SK-N-SH treated with all-trans-retinoic acid at 6 μM for 48 hours (cell line): Measurements from ENCODE around the gene PLA2G1B.

Source experiments
- ATAC-seq: fragments of 200-7000 bp; cut with Tn5 transposase; 3 replicates; pipeline ENCODE4 v1.9.1; 2020; ENCODE audit warnings: mild to moderate bottlenecking, moderate library complexity
- ARNTL ChIP-seq: fragments of 450-650 bp; formaldehyde crosslinking; IDR thresholded peaks from 2 replicates; pipeline ENCODE4 v1.5.0; 2020; ENCODE audit warnings: low read depth, mild to moderate bottlenecking, moderate library complexity, borderline replicate concordance
- BACH2 ChIP-seq: fragments of 250-450 bp; sonication (Bioruptor Pico); IDR thresholded peaks from 2 replicates; pipeline ENCODE4 v1.9.0; 2021; ENCODE audit warnings: mild to moderate bottlenecking, borderline replicate concordance
- CSDC2 ChIP-seq: fragments of 250-450 bp; sonication (Bioruptor Pico); IDR thresholded peaks from 2 replicates; pipeline ENCODE4 v1.5.0; 2020; ENCODE audit warnings: mild to moderate bottlenecking, moderate library complexity
- ESRRG ChIP-seq: fragments of 250-450 bp; sonication (Bioruptor Pico); IDR thresholded peaks from 2 replicates; pipeline ENCODE4 v1.6.1; 2021; ENCODE audit warnings: mild to moderate bottlenecking
- GLIS3 ChIP-seq: fragments of 250-450 bp; sonication (Bioruptor Pico); IDR thresholded peaks from 2 replicates; pipeline ENCODE4 v1.5.0; 2020; ENCODE audit warnings: mild to moderate bottlenecking, moderate library complexity
- ISL1 ChIP-seq: fragments of 250-450 bp; sonication (Bioruptor Pico); IDR thresholded peaks from 2 replicates; pipeline ENCODE4 v2.1.2; 2022; ENCODE audit warnings: mild to moderate bottlenecking, moderate library complexity
- OSR1 ChIP-seq: fragments of 250-450 bp; sonication (Bioruptor Pico); IDR thresholded peaks from 2 replicates; pipeline ENCODE4 v1.8.0; 2022; ENCODE audit warnings: moderate library complexity, mild to moderate bottlenecking, inconsistent platforms
- PPARA ChIP-seq: fragments of 250-450 bp; sonication (Bioruptor Pico); IDR thresholded peaks from 2 replicates; pipeline ENCODE4 v1.5.0; 2020; ENCODE audit warnings: mild to moderate bottlenecking, borderline replicate concordance
- RARB ChIP-seq: fragments of 250-450 bp; sonication (Bioruptor Pico); IDR thresholded peaks from 2 replicates; pipeline ENCODE4 v1.8.0; 2021; ENCODE audit warnings: mild to moderate bottlenecking, moderate library complexity
- SNAI2 ChIP-seq: fragments of 250-450 bp; sonication (Bioruptor Pico); IDR thresholded peaks from 2 replicates; pipeline ENCODE4 v1.5.0; 2020; ENCODE audit warnings: mild to moderate bottlenecking, moderate library complexity
- TCF4 ChIP-seq: fragments of 250-450 bp; sonication (Bioruptor Pico); IDR thresholded peaks from 2 replicates; pipeline ENCODE4 v1.8.0; 2021; ENCODE audit warnings: mild to moderate bottlenecking, moderate library complexity, borderline replicate concordance
- TOX ChIP-seq: fragments of 250-450 bp; sonication (Bioruptor Pico); IDR thresholded peaks from 2 replicates; pipeline ENCODE4 v1.8.0; 2021; ENCODE audit warnings: mild to moderate bottlenecking, moderate library complexity, borderline replicate concordance
- ZC3H10 ChIP-seq: fragments of 250-450 bp; sonication (Bioruptor Pico); IDR thresholded peaks from 2 replicates; pipeline ENCODE4 v1.5.1; 2021; ENCODE audit warnings: mild to moderate bottlenecking, moderate library complexity
- ZFP3 ChIP-seq: fragments of 250-450 bp; sonication (Bioruptor Pico); IDR thresholded peaks from 2 replicates; pipeline ENCODE4 v1.5.0; 2020; ENCODE audit warnings: mild to moderate bottlenecking, moderate library complexity
- ZFP30 ChIP-seq: fragments of 450-650 bp; formaldehyde crosslinking; IDR thresholded peaks from 2 replicates; pipeline ENCODE4 v1.5.0; 2022; ENCODE audit warnings: mild to moderate bottlenecking, moderate library complexity
- ZNF565 ChIP-seq: fragments of 450-650 bp; formaldehyde crosslinking; conservative IDR thresholded peaks from 2 replicates; pipeline ENCODE4 v1.5.0; 2020; ENCODE audit warnings: low read depth, mild to moderate bottlenecking, moderate library complexity
- ZNF70 ChIP-seq: fragments of 450-650 bp; formaldehyde crosslinking; IDR thresholded peaks from 2 replicates; pipeline ENCODE4 v1.5.0; 2020; ENCODE audit warnings: mild to moderate bottlenecking, moderate library complexity
- ZNF8 ChIP-seq: fragments of 450-650 bp; formaldehyde crosslinking; IDR thresholded peaks from 2 replicates; pipeline ENCODE4 v1.5.0; 2020; ENCODE audit warnings: mild to moderate bottlenecking, moderate library complexity
- TF ChIP-seq, protein P1 (sequence below): fragments of 250-450 bp; sonication (Bioruptor Pico); IDR thresholded peaks from 2 replicates; pipeline ENCODE4 v1.8.0; 2021; ENCODE audit warnings: low read depth, mild to moderate bottlenecking, moderate library complexity, borderline replicate concordance
- TF ChIP-seq, protein P2 (sequence below): fragments of 250-450 bp; sonication (Bioruptor Pico); IDR thresholded peaks from 2 replicates; pipeline ENCODE4 v1.5.1; 2020; ENCODE audit warnings: low read depth, mild to moderate bottlenecking, moderate library complexity
- TF ChIP-seq, protein P3 (sequence below): fragments of 250-450 bp; sonication (Bioruptor Pico); IDR thresholded peaks from 2 replicates; pipeline ENCODE4 v1.8.0; 2020; ENCODE audit warnings: mild to moderate bottlenecking, moderate library complexity, borderline replicate concordance
- TF ChIP-seq, protein P4 (sequence below): fragments of 250-450 bp; sonication (Bioruptor Pico); IDR thresholded peaks from 2 replicates; pipeline ENCODE4 v1.5.0; 2020; ENCODE audit warnings: mild to moderate bottlenecking, moderate library complexity

PLA2G1B gene

DNA sequence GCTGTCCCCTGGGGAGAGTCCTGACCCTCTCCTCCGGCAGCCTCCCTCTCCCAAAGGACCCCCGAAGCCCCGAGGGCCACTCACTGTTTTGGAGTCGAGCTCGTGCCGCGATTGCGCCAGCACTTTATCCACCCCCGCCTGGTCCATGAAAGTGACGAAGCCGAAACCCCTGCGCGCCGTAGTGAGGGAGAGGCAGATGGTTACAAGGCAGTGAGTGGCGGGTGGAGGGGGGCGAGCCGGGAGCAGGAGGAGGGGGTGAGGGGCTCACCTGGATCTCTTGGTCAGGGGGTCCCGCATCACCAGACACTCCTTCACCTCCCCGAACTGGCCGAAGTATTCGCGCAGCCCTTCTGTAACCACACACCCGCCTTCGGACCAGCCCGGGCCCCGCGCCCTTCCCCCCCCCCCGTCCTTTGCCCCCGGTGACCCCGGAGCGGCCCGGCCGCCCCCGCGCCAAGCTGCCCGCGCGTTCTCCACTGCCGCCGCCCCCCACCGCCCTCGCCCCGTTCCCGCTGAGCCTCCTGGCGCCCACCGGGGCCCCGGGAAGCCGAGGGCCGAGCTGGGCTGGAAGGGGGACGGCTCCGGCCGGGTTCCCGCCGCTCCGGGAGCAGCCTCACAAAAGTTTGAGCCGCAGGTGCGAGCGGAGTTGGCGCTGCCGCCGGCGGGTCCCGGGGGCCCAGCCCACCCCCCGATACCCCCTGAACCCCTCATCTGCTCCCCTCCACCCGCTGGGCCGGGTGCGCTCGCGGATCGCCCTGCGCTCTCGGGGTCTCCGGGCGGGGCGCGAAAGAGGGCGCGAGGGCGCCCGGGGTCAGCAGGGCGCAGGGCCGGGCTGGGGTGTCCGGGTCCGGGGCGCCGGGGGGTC is 40.6 kb upstream of the PLA2G1B start:
- TF ChIP-seq, protein P1, sequence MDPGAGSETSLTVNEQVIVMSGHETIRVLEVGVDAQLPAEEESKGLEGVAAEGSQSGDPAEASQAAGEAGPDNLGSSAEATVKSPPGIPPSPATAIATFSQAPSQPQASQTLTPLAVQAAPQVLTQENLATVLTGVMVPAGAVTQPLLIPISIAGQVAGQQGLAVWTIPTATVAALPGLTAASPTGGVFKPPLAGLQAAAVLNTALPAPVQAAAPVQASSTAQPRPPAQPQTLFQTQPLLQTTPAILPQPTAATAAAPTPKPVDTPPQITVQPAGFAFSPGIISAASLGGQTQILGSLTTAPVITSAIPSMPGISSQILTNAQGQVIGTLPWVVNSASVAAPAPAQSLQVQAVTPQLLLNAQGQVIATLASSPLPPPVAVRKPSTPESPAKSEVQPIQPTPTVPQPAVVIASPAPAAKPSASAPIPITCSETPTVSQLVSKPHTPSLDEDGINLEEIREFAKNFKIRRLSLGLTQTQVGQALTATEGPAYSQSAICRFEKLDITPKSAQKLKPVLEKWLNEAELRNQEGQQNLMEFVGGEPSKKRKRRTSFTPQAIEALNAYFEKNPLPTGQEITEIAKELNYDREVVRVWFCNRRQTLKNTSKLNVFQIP, result no peak
- TF ChIP-seq ESRRG (CRISPR knock-in tag), result no peak
- no peak for TF ChIP-seq GLIS3
- no peak for TF ChIP-seq OSR1 (CRISPR knock-in tag)
- TF ChIP-seq ZC3H10 (CRISPR knock-in tag), result no peak
- ATAC-seq, result peak; percentile 16; the same call in 2 of the 3 replicates

DNA sequence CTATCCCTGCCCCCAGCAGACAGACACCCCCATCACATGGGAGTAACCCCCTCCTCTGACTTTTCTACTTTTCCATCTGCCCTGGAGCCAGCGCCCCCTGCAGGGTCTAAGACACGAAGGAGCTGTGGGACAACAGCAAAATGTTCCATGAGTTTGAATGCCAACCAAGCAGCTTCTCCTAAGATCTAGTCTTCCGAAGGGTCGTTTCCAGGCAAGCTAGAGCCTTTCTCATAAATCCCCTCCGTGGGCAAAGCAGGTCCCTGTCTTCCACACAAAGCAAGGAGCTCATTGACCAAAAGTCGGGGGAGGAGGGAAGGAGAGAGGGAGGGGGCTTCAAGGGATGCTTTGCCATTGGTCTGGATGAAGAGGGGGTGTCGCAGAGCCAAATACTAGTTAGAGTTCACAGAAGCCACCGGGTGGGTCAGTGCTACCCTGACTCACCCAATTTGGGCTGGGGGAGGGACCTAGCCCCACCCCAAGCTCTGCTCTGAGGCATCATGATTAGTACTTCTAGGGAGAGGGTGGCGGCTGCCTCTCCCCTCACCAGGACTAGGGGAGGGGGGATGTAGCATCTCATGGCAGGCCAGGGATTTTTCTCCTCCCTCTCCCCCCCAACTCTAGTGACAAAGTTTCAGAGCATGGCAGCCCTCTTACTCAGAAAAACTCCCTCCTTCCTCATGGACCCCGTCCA is 39.8 kb upstream of the PLA2G1B start:
- peak; percentile 30 for ATAC-seq
- no peak for TF ChIP-seq ZFP3
- no peak for TF ChIP-seq OSR1 (CRISPR knock-in tag)
- no peak for TF ChIP-seq RARB (CRISPR knock-in tag)
- no peak for TF ChIP-seq TOX
- no peak for TF ChIP-seq TCF4 (CRISPR knock-in tag)
- no peak for TF ChIP-seq SNAI2 (CRISPR knock-in tag)
- no peak for TF ChIP-seq ARNTL (CRISPR knock-in tag)
- no peak for TF ChIP-seq ESRRG (CRISPR knock-in tag)
- no peak for TF ChIP-seq ZC3H10 (CRISPR knock-in tag)
- no peak for TF ChIP-seq BACH2
- TF ChIP-seq, protein P2, sequence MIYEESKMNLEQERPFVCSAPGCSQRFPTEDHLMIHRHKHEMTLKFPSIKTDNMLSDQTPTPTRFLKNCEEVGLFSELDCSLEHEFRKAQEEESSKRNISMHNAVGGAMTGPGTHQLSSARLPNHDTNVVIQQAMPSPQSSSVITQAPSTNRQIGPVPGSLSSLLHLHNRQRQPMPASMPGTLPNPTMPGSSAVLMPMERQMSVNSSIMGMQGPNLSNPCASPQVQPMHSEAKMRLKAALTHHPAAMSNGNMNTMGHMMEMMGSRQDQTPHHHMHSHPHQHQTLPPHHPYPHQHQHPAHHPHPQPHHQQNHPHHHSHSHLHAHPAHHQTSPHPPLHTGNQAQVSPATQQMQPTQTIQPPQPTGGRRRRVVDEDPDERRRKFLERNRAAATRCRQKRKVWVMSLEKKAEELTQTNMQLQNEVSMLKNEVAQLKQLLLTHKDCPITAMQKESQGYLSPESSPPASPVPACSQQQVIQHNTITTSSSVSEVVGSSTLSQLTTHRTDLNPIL, result no peak
- no peak for TF ChIP-seq PPARA (CRISPR knock-in tag)
- TF ChIP-seq ZNF8 (CRISPR knock-in tag), result no peak
- no peak for TF ChIP-seq ZFP30 (CRISPR knock-in tag)
- TF ChIP-seq, protein P1, result no peak
- no peak for TF ChIP-seq ZNF70 (CRISPR knock-in tag)
- TF ChIP-seq ZNF565 (CRISPR knock-in tag), result no peak
- TF ChIP-seq, protein P3, sequence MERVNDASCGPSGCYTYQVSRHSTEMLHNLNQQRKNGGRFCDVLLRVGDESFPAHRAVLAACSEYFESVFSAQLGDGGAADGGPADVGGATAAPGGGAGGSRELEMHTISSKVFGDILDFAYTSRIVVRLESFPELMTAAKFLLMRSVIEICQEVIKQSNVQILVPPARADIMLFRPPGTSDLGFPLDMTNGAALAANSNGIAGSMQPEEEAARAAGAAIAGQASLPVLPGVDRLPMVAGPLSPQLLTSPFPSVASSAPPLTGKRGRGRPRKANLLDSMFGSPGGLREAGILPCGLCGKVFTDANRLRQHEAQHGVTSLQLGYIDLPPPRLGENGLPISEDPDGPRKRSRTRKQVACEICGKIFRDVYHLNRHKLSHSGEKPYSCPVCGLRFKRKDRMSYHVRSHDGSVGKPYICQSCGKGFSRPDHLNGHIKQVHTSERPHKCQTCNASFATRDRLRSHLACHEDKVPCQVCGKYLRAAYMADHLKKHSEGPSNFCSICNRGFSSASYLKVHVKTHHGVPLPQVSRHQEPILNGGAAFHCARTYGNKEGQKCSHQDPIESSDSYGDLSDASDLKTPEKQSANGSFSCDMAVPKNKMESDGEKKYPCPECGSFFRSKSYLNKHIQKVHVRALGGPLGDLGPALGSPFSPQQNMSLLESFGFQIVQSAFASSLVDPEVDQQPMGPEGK (CRISPR knock-in tag), result no peak
- TF ChIP-seq, protein P4, sequence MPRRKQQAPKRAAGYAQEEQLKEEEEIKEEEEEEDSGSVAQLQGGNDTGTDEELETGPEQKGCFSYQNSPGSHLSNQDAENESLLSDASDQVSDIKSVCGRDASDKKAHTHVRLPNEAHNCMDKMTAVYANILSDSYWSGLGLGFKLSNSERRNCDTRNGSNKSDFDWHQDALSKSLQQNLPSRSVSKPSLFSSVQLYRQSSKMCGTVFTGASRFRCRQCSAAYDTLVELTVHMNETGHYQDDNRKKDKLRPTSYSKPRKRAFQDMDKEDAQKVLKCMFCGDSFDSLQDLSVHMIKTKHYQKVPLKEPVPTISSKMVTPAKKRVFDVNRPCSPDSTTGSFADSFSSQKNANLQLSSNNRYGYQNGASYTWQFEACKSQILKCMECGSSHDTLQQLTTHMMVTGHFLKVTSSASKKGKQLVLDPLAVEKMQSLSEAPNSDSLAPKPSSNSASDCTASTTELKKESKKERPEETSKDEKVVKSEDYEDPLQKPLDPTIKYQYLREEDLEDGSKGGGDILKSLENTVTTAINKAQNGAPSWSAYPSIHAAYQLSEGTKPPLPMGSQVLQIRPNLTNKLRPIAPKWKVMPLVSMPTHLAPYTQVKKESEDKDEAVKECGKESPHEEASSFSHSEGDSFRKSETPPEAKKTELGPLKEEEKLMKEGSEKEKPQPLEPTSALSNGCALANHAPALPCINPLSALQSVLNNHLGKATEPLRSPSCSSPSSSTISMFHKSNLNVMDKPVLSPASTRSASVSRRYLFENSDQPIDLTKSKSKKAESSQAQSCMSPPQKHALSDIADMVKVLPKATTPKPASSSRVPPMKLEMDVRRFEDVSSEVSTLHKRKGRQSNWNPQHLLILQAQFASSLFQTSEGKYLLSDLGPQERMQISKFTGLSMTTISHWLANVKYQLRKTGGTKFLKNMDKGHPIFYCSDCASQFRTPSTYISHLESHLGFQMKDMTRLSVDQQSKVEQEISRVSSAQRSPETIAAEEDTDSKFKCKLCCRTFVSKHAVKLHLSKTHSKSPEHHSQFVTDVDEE (CRISPR knock-in tag), result no peak

DNA sequence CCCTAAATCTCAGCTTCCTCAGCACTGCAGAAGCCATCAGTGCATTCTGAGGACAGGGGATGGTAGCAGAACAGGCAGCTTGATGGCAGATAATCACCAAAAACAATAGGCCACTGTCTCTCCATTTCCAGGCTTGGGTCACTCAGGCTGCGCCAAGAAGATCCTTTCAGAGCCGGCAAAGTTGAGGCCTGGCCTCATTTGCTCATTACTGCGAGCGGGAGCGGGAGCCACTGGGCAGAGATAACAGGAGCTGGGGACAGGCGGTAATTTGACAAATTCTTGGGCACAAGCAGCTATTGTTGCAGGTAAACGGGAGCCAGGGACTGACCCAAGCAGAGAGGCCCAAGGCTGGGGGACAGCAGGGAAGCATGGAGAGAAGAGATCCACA is 39.3 kb upstream of the PLA2G1B start:
- no peak for ATAC-seq
- TF ChIP-seq SNAI2 (CRISPR knock-in tag) (no peak), RARB (CRISPR knock-in tag) (no peak), OSR1 (CRISPR knock-in tag) (no peak), ZC3H10 (CRISPR knock-in tag) (no peak), GLIS3 (no peak), ISL1 (CRISPR knock-in tag) (no peak), ZFP30 (CRISPR knock-in tag) (no peak), CSDC2 (CRISPR knock-in tag) (no peak), PPARA (CRISPR knock-in tag) (no peak), ZNF70 (CRISPR knock-in tag) (no peak), ZNF8 (CRISPR knock-in tag) (no peak), ZFP3 (no peak), ARNTL (CRISPR knock-in tag) (no peak), TOX (no peak)
- TF ChIP-seq, protein P4 (CRISPR knock-in tag), result no peak
- TF ChIP-seq, protein P2, result no peak
